HG03521 (cell line): ENCODE data around the gene WHRN.

Source experiments
- ATAC-seq: cut with Tn5 transposase; IDR thresholded peaks from one replicate; pipeline ENCODE4 v1.9.1; 2021; ENCODE audit warnings: mild to moderate bottlenecking, moderate library complexity; ENCODE audit not compliant: unreplicated experiment

Gene WHRN

DNA sequence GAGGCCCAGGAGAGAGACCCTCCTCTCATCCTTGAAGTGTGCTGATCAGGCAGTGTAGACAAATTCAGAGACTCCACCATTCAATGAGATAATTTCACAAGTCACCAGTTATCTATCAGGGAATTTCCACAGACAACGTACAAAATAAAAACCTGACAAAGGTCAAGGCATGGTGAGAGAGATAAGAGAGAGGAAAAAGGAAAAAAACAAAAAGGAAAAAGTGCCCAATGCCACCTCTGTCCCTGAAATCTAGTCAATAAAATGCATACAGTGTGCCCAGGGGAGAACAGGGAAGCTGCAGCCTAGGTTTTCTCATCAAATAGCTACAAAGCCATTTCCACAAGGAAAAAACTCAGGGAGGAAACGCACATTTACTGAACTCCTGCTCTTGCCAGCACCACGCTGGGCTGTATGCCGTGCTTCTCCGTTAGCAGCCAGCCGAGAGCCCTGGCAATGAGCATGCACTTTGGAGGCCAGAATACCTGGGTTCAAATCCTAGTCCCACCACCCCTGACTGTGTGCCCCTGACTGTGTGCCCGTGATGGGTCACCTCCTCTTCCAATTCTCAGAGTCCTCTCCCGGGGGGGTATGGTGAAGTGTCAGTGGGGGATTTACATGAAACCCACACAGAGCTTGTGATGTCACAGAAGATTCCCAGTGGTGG lies 11.6 kb downstream of the WHRN start:
- no peak for ATAC-seq

DNA sequence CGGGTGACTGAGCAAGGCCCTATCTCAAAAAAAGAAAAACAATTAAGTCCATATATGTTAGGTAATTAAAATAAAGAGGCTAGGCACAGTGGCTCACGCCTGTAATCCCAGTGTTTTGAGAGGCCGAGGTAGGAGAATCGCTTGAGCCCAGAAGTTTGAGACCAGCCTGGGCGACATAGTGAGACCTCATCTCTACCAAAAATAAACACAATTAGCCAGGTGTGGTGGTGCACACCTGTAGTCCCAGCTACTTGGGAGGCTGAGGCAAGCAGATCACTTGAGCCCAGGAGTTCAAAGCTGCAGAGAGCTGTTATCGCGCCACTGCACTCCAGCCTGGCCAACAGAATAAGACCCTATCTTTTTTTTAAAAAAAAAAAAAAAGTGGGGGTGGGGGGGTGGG lies 12.3 kb downstream of the WHRN start:
- ATAC-seq, result no peak

DNA sequence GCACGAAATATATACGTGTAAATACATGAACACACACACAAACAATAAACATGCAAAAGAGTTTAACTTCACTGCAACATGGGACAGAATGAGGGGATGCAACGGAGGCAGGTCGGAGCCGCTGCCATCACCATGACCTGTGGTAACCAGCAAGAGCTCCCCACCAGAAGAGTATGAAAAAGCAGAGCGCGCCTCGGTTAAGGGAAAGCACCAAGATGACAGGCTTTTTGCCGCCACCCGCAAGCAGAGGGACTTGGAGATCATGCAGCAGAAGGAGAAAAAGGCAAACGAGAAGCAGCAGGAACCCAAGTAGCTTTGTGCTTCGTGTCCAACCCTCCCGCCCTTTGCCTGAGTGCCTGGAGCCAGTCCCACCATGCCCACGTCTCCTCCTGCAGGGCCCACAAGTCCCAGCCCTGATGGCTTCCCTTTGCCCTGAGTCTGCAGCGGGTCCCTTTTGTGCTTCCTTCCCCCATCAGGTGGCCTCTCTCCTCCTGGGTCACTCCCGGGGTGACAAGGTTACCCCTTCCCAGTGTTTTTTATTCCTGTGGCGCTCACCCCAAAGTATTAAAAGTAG lies 13.8 kb downstream of the WHRN start:
- no peak for ATAC-seq

DNA sequence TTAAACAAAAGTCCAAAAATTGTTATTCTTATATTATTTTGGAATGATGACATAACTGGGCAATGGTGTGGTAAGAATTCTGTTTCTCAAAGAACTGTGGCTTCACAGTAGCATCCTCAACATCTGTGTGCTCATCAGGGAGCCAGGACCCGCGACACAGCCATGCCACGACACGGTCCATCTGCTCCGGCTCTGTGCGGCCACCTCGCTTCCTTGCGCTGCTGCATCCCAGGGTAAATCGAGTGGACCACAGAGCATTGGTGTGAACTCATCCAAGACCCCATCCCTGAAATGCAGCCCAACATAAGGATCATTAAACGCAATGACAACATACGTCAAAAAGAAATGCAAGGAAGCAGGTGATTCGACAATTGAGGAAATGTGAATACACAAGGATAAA lies 15.3 kb downstream of the WHRN start:
- ATAC-seq, result no peak

DNA sequence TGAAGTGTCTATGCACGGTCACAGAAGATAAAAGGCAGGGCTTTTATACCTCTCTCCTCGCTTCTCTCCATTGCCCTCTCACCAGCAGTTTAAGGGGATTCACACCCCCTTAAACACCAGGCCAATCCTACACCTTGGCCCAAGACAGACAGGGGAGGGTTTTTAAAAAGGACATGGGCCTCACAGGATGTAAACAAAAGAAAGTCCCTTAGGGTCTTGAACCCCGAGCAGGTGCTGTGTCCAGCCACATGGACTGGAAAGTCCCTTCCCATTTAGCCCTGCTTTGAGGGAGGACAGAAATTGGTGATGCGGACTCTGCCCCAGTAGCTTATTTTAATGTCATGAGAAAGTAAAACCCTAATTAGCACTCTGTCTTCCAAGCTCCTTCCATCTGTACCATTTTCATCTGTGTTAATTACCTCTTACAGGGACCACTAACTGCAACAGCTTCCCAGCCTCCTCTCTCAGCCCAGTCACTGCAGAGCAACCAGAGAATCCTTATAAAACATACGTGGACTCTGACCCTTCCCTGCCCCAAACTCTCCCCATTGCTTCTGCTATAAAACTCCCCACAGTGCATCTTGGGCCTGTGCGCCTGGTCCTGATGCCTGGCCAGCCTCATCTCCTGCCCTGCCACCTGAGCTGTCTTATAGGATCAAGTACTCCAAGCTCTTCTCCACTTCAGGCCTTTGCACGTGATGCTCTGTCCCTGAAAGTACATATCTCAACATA lies 16.7 kb downstream of the WHRN start:
- no peak for ATAC-seq

DNA sequence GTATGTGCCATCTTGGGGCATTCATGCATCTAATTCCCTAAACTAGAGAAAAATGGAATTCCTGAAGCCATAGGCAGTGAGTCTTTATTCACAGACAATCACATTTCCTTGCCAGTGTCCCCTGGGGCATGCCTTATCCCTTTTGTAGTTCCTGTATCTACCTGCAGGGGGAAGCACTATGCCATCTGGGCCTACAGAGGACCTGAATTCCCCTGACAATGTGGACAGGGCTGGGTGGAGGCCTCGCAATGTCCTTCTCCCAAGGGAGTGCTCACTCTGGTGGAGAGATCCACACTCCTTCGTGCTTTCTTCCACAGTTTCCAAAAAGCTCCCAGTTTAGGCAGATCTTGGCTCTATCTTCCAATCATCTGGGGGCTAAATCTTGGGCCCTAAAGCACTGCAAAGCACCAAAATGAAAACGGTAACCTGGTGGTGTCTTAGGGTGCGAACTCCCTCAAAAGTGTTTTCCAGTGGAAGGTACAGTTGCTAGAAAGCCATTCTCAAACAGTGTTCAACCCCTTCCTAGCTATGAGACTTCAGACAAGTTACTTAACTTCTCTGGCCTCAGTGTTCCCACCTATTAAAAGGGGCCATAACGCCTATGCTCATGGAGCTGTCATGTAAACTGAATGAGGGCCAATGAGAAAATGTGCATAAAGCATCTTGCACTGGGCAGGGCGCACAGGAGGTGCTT lies 17.5 kb downstream of the WHRN start:
- ATAC-seq, result peak; percentile 48

DNA sequence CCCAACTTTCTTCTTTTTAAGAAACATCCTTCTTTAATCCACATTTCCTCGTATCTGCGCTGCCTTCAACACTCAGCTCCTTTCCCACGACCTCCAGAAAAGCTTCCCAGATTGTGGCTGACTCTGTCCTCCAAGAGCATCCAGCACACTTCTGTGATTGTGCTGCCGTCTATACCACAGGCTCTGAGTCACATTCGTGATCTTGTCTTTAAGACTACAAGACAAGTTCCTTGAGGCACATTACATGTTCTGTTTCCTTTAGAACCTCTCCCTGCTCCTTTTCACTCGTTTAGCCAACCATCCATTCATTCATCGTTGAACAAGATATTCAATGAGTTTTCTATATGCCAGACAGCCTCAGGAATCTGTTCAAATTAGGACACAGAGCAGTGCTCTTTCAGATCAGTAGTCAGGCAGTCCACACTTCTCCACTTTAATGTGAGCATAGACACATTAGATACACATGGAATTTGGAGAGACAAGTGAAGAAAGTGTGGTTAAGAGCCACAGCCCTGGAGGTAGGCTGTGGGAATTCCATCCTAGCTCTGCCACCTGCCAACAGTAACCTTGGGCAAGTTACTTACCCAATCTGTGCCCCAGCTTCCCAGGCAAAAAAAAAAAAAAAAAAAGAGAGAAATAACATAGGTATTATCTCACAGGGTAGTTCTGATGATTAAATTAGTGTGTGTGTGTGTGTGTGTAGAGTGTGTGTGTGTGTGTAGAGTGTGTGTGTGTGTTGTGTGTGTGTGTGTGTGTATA lies 18.9 kb downstream of the WHRN start:
- no peak for ATAC-seq

DNA sequence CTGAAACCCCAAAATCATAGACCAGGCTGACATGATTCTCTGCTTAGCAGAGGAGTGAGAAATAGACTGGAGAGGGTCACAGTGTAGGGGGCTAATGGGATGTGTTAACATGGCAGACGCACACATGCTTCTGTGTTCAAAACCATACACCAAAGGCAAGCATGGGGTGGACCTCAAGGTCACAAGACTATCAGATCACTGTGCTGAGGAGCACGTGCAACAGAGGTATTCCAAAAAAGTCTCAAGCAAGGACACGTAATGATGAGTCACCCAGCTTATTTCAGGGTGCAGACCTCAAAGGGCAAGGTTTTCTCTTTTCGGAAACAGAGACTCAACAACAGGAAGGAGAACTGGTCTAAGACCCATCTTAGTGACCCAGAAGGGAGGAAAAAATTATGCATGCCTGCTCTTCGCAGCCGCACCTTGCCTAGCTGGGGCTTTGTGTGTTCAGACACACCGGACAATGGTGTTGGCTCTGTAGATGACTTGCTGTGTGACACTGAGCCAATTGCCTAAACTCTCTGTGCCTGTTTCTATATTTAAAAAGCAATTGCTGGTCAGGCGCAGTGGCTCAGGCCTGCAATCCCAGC lies 20.3 kb downstream of the WHRN start:
- no peak for ATAC-seq

DNA sequence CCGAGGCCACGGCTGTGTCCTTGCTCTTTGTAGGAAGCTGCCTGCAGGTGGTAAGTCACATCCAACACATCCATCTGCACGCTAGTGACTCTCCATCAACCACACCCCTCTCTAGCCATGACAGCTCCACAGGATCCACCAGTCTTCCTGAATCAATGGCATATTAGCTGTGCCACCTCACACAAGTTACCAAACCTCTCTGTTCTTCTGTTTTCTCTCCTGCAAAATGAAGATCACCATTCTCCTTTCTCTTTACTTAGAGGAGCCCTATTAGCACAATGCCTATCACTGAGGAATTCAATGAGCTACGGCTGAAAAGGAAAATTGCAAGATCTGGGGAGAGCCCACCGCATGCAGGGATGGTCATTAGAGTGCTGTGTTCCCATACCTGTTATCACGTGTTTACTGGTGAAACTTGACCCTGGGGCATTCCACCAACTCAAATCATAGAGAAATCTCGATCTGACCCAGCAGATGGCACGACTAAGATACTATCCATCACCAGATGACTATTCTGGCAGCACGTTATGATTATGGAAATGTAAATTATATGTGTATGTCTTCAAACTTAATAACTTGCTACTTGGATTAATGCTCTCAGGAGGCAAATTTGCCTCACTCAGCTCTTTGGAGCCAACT lies 20.9 kb downstream of the WHRN start:
- ATAC-seq, result no peak

DNA sequence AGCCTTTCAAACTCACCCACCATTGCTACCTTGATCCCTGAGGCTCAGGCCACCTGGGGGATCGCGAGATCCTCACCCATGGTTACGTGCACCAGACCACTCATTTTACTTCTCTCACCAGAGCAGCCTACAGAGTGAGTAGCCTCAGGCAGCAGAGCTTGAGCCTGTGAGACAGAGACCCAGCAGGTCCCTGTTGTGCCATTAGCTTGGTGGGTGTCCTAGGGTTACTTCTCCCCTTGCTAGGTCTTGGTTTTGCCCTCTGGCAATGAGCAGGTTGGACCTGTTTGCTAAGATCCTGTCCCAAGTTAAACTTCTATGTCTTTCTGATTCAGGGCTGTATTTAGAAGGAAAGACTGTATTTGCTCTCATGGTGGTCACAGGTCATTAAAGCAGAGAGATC lies 21.8 kb downstream of the WHRN start:
- ATAC-seq, result no peak

DNA sequence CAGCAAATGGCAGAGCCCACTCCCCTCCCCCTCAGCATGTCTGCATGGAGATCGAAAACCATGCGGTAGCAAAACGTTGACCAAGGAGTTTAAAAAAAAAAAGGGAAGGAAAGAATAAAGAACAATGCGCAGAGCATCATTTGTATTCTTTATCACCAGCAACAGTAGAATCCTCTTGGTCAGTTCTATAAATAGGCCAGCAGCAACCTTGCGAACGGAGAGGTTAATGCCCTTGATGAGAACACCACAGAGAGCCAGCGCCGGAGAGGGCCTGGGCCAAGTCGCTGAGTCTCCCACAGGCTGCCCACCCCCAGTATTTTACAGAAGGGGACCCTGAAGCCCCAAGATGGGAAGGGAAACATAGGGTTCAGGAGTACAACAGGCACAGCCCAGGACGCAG lies 22.7 kb downstream of the WHRN start:
- ATAC-seq, result no peak

DNA sequence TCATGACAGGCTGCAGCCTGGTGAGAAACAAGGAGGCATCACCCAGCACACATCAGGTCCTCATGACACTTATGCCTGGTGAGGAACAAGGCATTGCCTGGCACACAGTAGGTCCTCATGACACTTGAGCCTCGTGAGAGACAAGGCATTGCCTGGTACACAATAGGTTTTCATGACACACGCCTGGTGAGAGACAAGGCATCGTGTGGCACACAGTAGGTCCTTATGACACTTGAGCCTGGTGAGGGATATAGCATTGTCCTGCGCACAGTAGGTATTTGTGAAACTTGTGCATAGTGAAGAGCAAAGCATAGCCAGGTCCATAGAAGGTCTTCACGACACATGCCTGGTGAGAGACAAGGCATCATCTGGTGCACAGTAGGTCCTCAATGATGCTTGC lies 23.5 kb downstream of the WHRN start:
- no peak for ATAC-seq

DNA sequence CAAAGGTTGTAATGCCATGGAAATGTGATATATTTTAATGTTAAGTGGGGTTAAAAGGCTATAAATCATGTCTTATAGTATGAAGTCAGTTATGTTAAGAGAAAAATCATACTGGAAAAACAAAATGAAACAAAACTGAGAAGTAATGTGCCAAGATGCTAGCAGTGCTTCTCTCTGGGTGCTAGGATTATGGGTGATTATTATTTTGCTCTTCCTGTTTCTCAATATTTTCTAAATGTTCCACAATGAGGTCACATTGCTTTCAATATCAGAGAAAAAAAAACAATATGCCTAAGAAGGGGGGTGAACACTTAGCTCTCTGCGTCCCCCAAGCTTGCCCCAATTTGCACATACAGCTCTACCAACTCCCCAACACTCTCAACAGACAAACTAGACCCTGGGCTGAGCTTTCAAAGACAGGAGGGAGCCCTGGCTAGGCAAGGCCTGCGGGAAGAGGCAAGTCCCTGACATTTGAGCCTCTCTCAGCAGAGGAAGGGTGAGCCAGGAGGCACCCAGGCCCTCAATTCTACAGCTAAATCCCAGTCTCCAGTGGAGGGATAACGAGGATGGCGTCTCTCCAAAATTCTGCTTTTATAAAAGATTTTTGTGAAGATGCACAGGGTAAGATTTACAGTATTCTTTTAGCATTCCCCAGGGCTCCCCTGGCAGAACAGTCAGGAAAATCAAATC lies 24.4 kb downstream of the WHRN start:
- ATAC-seq, result no peak

DNA sequence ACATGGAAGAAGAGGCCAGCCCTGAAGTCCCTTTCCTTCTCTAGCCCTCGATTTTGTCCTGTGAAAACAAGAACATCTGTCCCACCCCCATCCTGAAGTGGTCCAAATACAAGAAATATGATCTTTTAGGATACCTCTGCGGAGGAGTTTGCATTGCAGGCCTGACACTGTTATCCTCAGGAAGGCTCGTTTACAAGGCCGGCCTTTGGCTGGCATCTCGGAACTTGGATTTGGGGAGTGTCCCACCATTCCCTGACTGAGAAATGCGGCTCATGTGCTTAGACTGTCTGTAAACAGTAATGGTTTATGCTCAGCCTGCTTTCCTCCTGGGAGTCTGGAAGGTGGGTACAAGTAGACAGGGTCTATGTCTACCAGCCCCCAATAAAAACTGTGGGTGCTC lies 26.4 kb downstream of the WHRN start:
- ATAC-seq, result no peak

DNA sequence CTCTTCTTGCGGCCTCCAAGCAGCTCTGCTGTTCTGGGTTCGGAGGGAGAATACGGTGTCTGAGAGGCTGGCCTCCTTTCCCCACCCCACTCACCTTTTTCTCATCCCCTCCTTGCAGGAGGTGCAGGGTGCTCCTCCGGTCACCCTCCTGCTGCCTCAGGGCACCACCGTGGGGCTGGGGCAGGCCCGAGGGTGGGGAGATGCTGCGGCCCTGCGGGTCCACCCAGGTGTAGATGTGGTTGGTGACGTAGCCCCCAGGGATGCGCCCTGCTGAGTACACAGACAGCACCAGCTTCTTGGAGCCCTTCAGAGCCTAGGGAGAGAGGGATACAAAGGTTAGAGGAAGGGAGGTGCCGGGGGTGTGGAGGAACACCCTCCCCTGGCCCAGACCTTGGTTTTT lies 26.8 kb downstream of the WHRN start:
- no peak for ATAC-seq

DNA sequence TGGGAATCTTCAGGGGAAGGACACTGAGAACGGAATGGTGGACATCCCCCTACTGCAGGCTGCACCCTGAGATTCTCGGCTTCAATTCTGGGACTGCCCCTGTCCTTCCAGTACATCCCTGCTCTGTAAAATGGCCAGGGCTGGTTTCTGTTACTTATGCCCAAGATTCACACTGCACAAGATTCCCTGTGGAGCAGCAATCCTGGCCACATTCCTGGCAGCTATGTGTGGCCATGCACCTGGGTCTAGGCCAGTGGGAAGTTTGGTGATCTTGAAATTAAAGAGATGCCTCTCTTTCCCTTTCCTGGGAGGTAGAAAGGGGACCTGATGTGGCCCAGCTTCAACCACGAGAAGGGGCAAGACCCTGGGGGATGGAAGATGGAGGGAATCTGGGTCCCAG lies 27.6 kb downstream of the WHRN start:
- ATAC-seq, result no peak

DNA sequence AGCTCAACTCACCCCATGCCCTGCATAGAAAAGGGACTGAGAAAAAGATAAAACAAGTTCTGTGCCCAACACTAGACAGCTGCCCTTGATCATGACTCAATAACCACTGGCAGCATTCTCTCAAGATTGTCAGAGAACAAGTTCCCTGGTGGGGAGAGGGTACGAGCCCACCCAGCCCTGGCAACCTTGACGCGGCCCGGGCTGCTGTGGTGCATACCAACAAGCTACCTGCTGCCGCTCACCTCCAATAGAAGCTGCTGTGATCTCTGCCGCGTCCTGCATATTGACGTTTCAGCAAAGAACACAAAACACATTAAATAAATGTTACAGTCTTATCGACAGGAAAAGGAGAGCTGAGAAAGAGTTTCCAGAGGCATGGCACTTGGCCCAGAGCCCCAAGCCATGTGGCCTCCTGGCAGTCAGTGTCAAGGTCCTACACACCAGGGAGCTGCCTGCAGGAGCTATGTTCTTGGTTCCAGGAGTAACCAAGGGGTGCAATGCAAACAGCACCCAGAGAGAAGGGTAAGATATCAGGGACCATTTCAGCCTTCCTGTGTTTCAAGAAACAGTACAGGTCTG lies 28.3 kb downstream of the WHRN start:
- no peak for ATAC-seq

DNA sequence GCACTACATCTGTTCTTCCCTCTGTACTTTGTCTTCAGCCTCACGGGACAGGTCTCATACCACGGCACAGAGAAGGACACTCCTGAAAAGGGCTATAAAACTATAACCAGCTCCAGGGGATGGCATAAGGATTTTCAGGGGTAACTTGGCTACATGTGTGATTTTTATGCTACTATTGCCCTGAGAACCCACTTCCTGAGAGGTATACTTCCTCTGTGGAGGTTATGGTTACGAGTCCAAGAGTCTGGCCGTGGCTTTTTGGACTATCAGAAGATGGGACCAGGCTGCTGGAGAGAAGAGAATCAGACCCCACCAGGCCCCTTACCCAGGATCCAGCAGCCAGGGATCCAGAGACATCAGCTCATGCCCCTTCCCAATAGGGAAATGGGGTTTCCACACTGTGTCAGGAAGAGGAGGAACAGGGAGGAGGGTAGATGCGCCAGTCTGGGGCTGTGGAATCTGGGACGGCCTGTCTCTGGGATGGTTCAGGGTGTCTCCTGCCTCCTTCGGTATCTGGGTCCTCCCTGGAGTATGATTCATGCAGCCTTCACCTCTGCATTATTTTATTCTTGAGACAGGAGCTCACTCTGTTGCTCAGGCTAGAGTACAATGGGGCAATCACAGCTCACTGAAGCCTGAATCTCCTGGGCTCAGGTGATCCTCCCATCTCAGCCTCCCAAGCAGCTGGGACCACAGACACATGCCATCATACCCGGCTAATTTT lies 29.7 kb downstream of the WHRN start:
- ATAC-seq, result no peak

DNA sequence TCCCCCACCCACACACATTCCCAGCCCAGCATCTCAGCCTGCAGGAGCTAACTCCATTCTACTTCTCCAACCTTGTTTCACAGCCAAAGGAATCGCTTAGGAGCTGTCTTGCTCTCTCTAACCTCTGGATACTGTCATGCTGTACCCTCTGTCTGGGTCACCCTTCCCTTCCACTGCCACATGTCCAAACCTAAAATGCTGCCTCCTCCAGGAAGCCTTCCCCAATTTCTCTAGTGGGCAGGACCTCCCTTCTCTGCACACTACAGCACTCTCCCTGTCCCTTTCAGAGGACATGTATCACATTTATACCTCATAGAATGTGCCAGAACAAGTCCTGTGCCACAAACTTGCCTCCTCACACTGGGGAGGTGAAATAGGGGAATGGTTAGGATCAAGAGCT lies 30.8 kb downstream of the WHRN start:
- ATAC-seq, result no peak
